Tibial nerve (tissue), 3 donors: ENCODE measurements around the gene BIRC3.

Experiments
- CTCF ChIP-seq, 5 experiments: fragments of 200-600 bp in 3 of 5; fragments of 450-650 bp in 2 of 5; sonication (generic) in 3 of 5; IDR thresholded peaks; one replicate each; pipeline ENCODE4 v1.5.1; 2016 to 2019; ENCODE audit warnings: antibody characterized with exemption in 5 of 5, mild to moderate bottlenecking in 3 of 5, moderate library complexity in 2 of 5
- POLR2A ChIP-seq, 2 donors: fragments of 450-650 bp; IDR thresholded peaks; one replicate each; pipeline ENCODE4 v1.6.1; 2017; ENCODE audit warnings: antibody characterized with exemption in 2 of 2, mild to moderate bottlenecking in 2 of 2, moderate library complexity in 2 of 2

- no peak for TF ChIP-seq CTCF (IDR thresholded peaks at IDR 0.05)
- no peak for TF ChIP-seq POLR2A (IDR thresholded peaks at IDR 0.05)
Observed at GRCh38 chr11:102375720-102376399, 58.6 kb downstream of the BIRC3 start.
